Cardiac muscle cell (in vitro differentiated cells and primary cell): Measurements from ENCODE around the gene SPEM3. TPM values are rescaled to one million over a fixed set of nuclear protein-coding genes. Genes with fewer than 3 reads are reported as not detected.

ENCODE experiments used
- DNase-seq, 2 donors: peaks; one replicate each; pipeline versions ENCODE4 v3.0.0 to v3.0.0-alpha.2; 2010 to 2017; ENCODE audit warnings: low read depth in 1 of 2, low spot score in 1 of 2
- H3K27ac ChIP-seq: fragments of 200-600 bp; sonication (generic); 2 replicates; pipeline ENCODE4 v1.5.1; 2016
- H3K27me3 ChIP-seq: fragments of 200-600 bp; sonication (generic); 2 replicates; pipeline ENCODE4 v1.6.0; 2016; ENCODE audit warnings: control low read depth
- H3K36me3 ChIP-seq: fragments of 200-600 bp; sonication (generic); 2 replicates; pipeline ENCODE4 v1.5.1; 2016; ENCODE audit warnings: control low read depth
- H3K4me1 ChIP-seq: fragments of 200-600 bp; sonication (generic); 2 replicates; pipeline ENCODE4 v1.8.1; 2017; ENCODE audit warnings: low read depth, mild to moderate bottlenecking, mixed run types
- H3K4me3 ChIP-seq: fragments of 200-600 bp; sonication (generic); 2 replicates; pipeline ENCODE4 v1.5.1; 2016; ENCODE audit warnings: mild to moderate bottlenecking
- H3K9me3 ChIP-seq: fragments of 200-600 bp; sonication (generic); 2 replicates; pipeline ENCODE4 v1.5.1; 2017; ENCODE audit warnings: low read depth, mild to moderate bottlenecking, control low read depth
- polyA plus RNA-seq: library from polyadenylated mRNA; unstranded; fragments of >200 nt; fragmentation: Nextera tagmentation; extraction: Ambion mirVana; gene quantifications from 2 replicates; pipeline ENCODE4 v1.2.1, GENCODE V29; 2016
- total RNA-seq: library from RNA; depleted of rRNA; stranded (reverse); fragments of >200 nt; gene quantifications from 2 replicates; pipeline ENCODE4 v1.2.3, GENCODE V29; 2016
- TF ChIP-seq, protein P1 (sequence below): IDR thresholded peaks from 2 replicates; pipeline ENCODE4 v1.5.1; 2012; ENCODE audit warnings: low read depth, mild to moderate bottlenecking, low read length

Gene SPEM3
- total and polyA plus RNA-seq, 2 experiments from 2014 or later = not detected

DNA sequence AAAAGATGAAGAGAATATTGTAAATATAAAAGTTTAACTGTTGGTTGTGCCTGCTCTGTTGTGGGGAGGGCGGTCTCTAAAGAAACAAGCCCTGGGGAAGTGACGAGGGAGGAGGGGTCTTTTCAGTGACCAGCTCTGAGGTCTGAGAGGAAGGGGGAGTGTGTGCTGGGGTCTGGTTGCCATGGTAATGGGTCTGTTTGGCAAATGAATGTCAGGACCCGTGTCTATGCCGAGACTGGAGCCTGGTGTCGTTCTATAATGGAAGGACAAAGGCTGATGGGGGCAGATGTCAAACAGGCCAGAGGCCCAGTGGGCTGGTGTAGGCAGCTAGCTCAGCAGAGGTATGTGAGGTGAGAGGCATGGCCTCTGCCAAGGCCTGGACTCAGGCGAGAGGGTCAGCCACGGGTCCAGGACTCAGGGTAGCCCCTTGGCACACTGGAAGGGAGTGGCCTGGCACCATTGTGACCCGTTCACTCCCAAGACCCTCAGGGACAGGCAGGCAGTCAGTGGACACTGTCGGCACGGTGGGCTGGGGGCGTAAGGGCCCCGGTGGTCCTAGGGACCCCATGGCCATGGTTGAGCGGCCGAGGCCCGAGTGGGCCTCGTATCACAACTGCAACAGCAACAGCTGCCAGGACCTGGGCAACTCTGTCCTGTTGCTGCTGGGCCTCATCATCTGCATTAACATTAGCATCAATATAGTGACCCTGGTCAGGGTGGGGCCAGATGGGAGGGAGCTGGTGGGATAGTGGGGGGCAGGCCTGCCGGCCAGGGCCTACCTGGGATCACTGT lies 8.6 kb upstream of the SPEM3 start, which contains the start of gene SPEM1:
Gene SPEM1, plus strand, starts transcription at position 506 of the 792 bp plus-strand sequence. Its CDS starts 61 bp downstream, at position 567.
- no peak within 1 kb of the TSS for H3K27ac ChIP-seq

DNA sequence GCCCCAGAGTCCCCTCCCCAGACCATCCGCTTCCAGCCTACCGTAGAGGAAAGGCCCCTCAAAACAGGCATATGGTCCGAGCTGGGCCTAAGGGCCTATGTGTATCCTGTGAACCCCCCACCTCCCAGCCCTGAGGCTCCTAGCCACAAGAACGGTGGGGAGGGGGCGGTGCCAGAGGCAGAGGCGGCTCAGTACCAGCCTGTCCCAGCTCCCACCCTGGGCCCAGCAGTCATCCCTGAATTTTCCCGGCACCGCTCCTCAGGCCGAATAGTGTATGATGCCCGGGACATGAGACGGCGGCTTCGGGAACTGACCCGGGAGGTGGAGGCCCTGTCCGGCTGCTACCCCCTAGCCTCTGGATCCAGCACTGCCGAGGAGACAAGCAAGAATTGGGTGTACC lies 7.5 kb upstream of the SPEM3 start:
- H3K27ac ChIP-seq = no peak overlapping the region
- H3K27me3 ChIP-seq = no peaks in the 10 kb centered on the region
- no peaks in the 10 kb centered on the region for H3K9me3 ChIP-seq
- peaks cover 5% of the 10 kb centered on the region for H3K36me3 ChIP-seq
- H3K4me3 ChIP-seq = no peak overlapping the region
- no peaks in the 10 kb centered on the region for H3K4me1 ChIP-seq
- DNase-seq = no peak
- TF ChIP-seq, protein P1, sequence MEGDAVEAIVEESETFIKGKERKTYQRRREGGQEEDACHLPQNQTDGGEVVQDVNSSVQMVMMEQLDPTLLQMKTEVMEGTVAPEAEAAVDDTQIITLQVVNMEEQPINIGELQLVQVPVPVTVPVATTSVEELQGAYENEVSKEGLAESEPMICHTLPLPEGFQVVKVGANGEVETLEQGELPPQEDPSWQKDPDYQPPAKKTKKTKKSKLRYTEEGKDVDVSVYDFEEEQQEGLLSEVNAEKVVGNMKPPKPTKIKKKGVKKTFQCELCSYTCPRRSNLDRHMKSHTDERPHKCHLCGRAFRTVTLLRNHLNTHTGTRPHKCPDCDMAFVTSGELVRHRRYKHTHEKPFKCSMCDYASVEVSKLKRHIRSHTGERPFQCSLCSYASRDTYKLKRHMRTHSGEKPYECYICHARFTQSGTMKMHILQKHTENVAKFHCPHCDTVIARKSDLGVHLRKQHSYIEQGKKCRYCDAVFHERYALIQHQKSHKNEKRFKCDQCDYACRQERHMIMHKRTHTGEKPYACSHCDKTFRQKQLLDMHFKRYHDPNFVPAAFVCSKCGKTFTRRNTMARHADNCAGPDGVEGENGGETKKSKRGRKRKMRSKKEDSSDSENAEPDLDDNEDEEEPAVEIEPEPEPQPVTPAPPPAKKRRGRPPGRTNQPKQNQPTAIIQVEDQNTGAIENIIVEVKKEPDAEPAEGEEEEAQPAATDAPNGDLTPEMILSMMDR = no peak

More for the DNA sequence above, 8.6 kb upstream of the SPEM3 start, which contains the start of gene SPEM1:
- Histone ChIP-seq H3K4me3 (no peak within 1 kb of the TSS), H3K27me3 (no peaks in the 10 kb centered on the region), H3K4me1 (no peaks in the 10 kb centered on the region), H3K36me3 (peaks cover 9% of the 10 kb centered on the region), H3K9me3 (no peaks in the 10 kb centered on the region)
- TF ChIP-seq, protein P1 = no peak
- no peak for DNase-seq

DNA sequence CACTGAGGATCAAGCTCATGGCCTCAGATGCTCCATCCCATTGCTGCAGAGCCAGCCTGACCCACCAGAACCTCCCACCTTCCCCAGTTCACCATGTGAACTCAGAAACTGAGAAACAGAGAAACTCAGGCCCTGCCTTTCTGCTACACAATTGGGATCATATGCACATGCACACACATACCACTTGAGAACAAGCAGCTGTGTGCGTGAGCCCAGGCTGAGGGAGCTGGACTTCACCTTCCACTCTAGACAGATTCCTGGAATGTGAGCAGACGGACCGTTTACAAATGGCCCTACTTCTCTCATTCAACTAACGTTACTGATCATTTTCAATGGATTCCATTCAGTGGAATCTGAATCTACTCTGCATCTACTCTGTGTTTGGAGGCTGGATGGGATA lies 5.0 kb upstream of the SPEM3 start:
- Histone ChIP-seq H3K9me3 (no peaks in the 10 kb centered on the region), H3K27me3 (no peaks in the 10 kb centered on the region), H3K27ac (no peak overlapping the region), H3K36me3 (no peaks in the 10 kb centered on the region), H3K4me1 (no peaks in the 10 kb centered on the region), H3K4me3 (no peak overlapping the region)
- TF ChIP-seq, protein P1 = no peak
- DNase-seq = no peak

DNA sequence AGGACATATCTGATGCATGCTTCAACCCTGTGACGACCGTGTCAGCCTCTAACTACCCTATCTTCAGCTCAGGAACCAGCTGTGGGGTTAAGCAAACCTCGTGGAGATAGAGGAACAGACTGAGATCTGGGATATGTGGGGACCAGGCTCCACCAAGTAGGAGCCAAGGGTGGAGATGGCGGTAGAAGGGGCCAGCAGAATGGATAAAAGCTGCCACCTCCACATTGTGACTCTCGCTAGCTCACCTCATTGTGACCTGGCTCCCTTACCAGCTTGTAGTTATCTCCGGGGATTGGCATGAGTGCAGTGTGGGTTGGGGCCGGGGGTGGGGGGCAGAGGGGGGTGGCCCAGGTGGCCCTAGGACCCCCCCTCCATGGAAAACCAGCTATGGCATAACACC lies 3.3 kb upstream of the SPEM3 start, which contains the start of gene SPEM2:
Gene SPEM2, plus strand, starts transcription at position 301 of the 400 bp plus-strand sequence. Its CDS starts 73 bp downstream, at position 374.
- Histone ChIP-seq H3K36me3 (no peaks in the 10 kb centered on the region), H3K27me3 (no peaks in the 10 kb centered on the region), H3K9me3 (no peaks in the 10 kb centered on the region), H3K27ac (no peak within 1 kb of the TSS), H3K4me3 (no peak within 1 kb of the TSS), H3K4me1 (no peaks in the 10 kb centered on the region)
- TF ChIP-seq, protein P1 = no peak
- DNase-seq = no peak

DNA sequence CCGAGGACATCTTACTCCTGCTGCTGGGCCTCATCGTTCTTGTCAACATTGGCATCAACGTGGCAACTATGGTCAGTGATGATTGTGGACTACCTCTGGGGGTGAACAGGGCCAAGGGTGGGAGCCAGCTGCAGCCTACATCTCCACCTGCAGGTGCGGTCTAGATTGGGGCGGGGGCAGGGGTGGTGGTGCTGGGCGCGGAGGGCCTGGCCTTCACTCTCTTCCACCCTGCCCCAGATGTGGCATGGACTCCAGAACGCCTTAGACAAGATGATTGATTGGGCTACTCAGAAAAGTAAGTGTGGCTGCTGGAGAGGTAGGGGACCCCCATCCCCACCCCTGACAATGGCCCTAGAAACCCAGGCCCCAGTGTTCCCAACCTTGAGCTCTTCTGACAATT lies 2.9 kb upstream of the SPEM3 start:
- Histone ChIP-seq H3K27ac (no peak overlapping the region), H3K4me3 (no peak overlapping the region), H3K27me3 (no peaks in the 10 kb centered on the region), H3K36me3 (no peaks in the 10 kb centered on the region), H3K4me1 (no peaks in the 10 kb centered on the region), H3K9me3 (no peaks in the 10 kb centered on the region)
- DNase-seq = no peak
- TF ChIP-seq, protein P1 = no peak
